Keratinocyte (primary cell): ENCODE measurements around the gene RTN1.

ENCODE experiments used
- CTCF ChIP-seq, 3 experiments: IDR thresholded peaks in 1 of 3; conservative IDR thresholded peaks in 1 of 3; optimal IDR thresholded peaks in 1 of 3; 2 replicates in 2 of 3; 3 replicates in 1 of 3; pipeline versions ENCODE3 to v1.5.1; 2011; ENCODE audit warnings: low read length in 3 of 3, mild to moderate bottlenecking in 3 of 3, moderate library complexity in 2 of 3, control low read depth in 1 of 3, inconsistent platforms in 1 of 3; ENCODE audit not compliant: insufficient read depth in 2 of 3; ENCODE audit errors: extremely low read depth in 1 of 3
- EZH2 ChIP-seq: IDR thresholded peaks from one replicate; pipeline ENCODE4 v1.6.1; 2012; ENCODE audit warnings: inconsistent platforms, mild to moderate bottlenecking, low read length, moderate library complexity

GRCh38 chr14:59905188-59905587 is 34.6 kb upstream of the RTN1 start:
- TF ChIP-seq CTCF (optimal IDR thresholded peaks at IDR 0.05 in 1 of 3, IDR thresholded peaks at IDR 0.05 in 1 of 3, conservative IDR thresholded peaks at IDR 0.05 in 1 of 3; ENCODE audit: extremely low read depth in 1 of 3, insufficient read depth in 2 of 3, low read length in 3 of 3) (no peak), EZH2 (no peak)
